ENCODE data around the gene FGGY.

FGGY gene

DNA sequence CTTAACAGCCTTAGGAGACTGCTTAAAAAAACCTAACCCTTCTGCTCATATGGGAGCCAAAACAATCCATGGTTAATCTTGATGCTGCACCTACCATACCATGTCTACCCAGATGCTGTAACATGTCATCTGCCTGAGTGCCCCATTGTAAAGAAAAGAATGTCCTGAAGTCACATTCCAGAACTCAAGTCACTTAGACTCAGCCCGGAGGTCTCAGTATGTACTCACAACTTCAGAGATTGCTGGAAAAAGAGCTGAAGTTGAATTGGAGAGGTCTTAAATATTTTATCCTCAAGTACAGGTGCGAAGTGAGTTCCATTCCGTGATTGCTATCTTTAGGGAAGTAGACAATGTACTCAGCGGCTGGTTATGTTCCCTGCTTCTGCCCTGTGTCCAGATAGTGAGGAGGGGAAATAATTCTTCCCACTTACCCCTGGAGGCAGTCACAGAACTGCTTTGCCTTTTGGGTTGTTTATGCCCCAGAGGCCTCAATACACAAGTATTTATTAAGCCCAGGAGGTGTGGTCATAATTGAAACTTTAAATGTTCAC is 460.4 kb downstream of the FGGY start:
- no peaks in the 10 kb centered on the region for H3K27me3 ChIP-seq (replicated peaks; ENCODE audit: control insufficient read depth, insufficient read depth, low read length)
- no peak for TF ChIP-seq CTCF (IDR thresholded peaks at IDR 0.05; ENCODE audit: insufficient read depth, low read length, poor library complexity, severe bottlenecking)
- H3K36me3 ChIP-seq (ENCODE audit: control insufficient read depth, insufficient read depth, low read length): no peaks in the 10 kb centered on the region
- DNase-seq (ENCODE audit: extremely low read depth, insufficient read length): no peak
- H3K4me3 ChIP-seq (replicated peaks; ENCODE audit: low read depth, low read length): no peak overlapping the region

- Histone ChIP-seq H3K4me3 (replicated peaks; ENCODE audit: low read depth, low read length) (no peak overlapping the region), H3K27me3 (replicated peaks; ENCODE audit: control insufficient read depth, insufficient read depth, low read length) (no peaks in the 10 kb centered on the region), H3K36me3 (ENCODE audit: control insufficient read depth, insufficient read depth, low read length) (no peaks in the 10 kb centered on the region)
- peak; percentile 27 for DNase-seq (ENCODE audit: extremely low read depth, insufficient read length)
- TF ChIP-seq CTCF (IDR thresholded peaks at IDR 0.05; ENCODE audit: insufficient read depth, low read length, poor library complexity, severe bottlenecking): peak; percentile 90
Measured at GRCh38 chr1:59759156-59759925, 462.4 kb downstream of the FGGY start.

- Histone ChIP-seq H3K27me3 (replicated peaks; ENCODE audit: control insufficient read depth, insufficient read depth, low read length) (no peaks in the 10 kb centered on the region), H3K36me3 (ENCODE audit: control insufficient read depth, insufficient read depth, low read length) (no peaks in the 10 kb centered on the region), H3K4me3 (replicated peaks; ENCODE audit: low read depth, low read length) (no peak overlapping the region)
- DNase-seq (ENCODE audit: extremely low read depth, insufficient read length): no peak
- TF ChIP-seq CTCF (IDR thresholded peaks at IDR 0.05; ENCODE audit: insufficient read depth, low read length, poor library complexity, severe bottlenecking): no peak
Measured at GRCh38 chr1:59761443-59761842, 464.5 kb downstream of the FGGY start.

DNA sequence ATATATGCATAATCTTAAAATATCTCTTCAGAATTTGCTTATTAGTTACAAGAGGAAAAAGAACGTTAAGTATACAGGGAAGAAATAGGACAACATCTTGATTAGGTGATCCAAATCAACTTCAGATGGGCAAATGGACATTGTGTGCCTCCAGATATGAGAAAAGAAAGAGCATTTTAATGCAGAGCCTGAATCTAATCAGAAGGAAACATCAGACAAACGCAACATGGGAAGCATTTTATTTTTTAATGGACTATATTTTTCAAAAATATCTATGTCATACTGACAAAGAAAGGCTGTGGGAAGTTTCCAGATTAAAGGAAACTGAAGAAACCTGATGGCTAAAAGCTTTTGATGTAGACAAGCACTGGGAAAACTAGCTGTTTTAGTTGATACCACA is 466.5 kb downstream of the FGGY start:
- H3K36me3 ChIP-seq (ENCODE audit: control insufficient read depth, insufficient read depth, low read length): no peaks in the 10 kb centered on the region
- no peaks in the 10 kb centered on the region for H3K27me3 ChIP-seq (replicated peaks; ENCODE audit: control insufficient read depth, insufficient read depth, low read length)
- H3K4me3 ChIP-seq (replicated peaks; ENCODE audit: low read depth, low read length): no peak overlapping the region
- no peak for DNase-seq (ENCODE audit: extremely low read depth, insufficient read length)
- no peak for TF ChIP-seq CTCF (IDR thresholded peaks at IDR 0.05; ENCODE audit: insufficient read depth, low read length, poor library complexity, severe bottlenecking)

DNA sequence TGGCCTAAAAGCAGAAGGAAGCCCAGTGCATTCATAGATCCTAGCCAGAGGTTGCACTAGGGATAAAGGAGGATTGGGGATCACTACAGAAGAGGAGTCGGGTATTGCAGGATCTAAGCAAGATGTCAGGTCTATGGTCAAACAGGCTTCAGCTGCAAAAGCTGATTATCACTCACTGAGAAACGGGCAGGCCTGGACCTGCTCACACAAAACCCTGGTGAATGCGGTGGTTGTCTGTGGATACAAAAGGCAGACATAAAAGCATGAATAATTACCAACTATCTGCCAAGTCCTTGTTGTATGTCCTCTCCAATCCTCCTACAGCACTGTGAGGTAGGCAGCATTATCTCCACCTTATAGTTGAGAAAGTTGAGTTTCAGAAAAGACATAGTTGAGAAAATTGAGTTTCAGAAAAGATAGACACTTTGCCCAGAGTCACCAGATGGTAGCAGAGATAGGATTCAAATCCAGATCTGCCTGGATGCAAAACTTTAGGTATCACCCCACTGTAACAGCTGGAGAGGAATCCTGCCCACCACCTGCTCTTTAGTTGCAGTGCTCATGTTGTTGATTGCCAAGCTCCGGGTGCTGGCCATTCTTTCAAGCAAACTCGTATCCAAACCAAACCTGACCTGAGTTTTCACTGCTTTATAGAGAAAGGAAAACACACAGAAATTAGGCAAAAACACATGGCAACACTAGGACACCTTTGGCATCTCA is 468.3 kb downstream of the FGGY start:
- Histone ChIP-seq H3K4me3 (replicated peaks; ENCODE audit: low read depth, low read length) (no peak overlapping the region), H3K27me3 (replicated peaks; ENCODE audit: control insufficient read depth, insufficient read depth, low read length) (no peaks in the 10 kb centered on the region), H3K36me3 (ENCODE audit: control insufficient read depth, insufficient read depth, low read length) (no peaks in the 10 kb centered on the region)
- TF ChIP-seq CTCF (IDR thresholded peaks at IDR 0.05; ENCODE audit: insufficient read depth, low read length, poor library complexity, severe bottlenecking): no peak
- DNase-seq (ENCODE audit: extremely low read depth, insufficient read length): no peak

Measured in GM06990 (cell line).